HL-60/S4 treated with phorbol 12-myristate 13-acetate at 8.2 ng/mL for 4 days and 3 days (cell line): ENCODE data around the gene ZNF117.
"Not testable (repeated sequence)": the region's sequence is repeated elsewhere in the genome, so short reads cannot be mapped to it uniquely, and the experiment has no call there.

Experiments used
- in situ Hi-C: fragments of 300-500 bp; cut with MboI; formaldehyde crosslinking; loops from 2 replicates; pipeline ENCODE4 v1.15.0; 2022; ENCODE audit warnings: low sequenced_read_pairs

ZNF117 gene

DNA sequence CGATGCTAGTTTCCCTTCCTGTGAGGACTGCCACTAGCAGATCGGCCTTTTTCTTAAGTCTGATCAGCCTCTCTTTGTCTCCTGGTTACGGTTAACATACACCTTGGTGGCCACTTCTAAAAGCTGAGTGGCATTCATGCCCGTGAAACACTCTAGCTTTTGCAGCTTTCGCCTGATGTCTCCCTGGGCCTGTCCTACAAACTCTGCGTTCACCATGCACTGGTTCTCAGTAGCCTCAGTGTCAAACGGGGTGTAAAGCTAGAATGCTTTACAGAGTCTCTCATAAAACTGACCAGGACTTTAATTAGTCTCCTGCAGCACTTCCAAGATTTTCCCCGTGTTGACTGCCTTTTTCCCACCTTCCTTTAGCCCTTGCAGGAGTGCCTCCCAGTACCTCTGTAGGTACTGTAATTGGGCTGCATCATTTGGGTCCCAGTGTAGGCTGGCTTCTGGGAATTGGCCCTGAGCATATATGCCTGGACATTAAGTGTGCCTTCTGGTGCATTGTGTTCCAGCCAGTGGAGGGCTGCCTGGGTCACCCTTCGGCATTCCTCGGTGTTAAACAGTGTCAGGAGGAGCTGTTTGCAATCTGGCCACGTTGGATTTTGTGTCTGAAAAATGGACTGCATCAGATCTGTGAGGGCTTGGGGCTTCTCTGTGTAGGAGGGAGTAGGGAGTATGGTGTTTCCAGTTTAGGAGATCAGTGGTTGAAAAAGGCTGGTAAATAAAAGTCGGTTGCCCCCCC lies 6.5 kb upstream of the ZNF117 start:
- in situ Hi-C loops, result no loop called here

DNA sequence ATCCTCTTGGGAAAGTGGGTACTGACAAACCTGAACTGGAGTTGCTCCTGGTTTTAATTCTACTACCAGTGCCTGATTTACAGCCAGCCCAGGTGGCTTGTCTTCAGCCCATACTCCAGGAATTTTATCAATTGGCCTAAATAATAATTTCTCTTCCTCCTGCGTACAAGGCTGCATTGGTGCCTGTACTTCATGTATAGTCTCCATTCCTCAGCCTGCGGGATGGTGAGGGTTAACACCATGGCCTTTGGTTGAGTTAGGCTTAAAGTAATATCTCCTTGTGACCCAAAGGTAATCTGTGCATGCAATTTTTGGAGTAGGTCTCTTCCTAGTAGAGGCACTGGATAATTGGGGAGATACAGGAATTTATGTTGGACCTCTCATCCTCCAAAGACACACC lies 5.5 kb upstream of the ZNF117 start:
- in situ Hi-C loops, result no loop called here

GRCh38 chr7:64993901-64994300 lies 3.1 kb upstream of the ZNF117 start:
- in situ Hi-C loops, result no loop called here

DNA sequence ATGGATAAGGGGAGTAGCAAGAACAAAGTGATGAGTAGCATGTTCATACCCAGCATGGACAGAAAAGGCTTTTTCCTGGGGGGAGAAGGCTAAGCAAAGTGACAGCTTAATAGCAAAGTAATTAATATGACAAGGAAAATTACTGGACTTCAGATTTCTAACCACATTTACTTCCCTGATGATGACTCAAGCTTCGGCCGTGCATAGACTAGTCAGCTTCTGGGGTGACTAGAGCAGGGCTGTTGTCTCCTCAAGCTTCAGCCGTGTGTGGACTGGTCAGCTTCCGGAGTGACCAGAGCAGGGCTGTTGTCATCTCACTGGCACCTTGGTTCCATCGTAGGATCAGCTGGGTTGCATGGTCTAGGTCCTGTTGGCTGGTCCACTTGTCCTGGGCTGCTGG lies 2.1 kb upstream of the ZNF117 start:
- in situ Hi-C loops, result no loop called here

GRCh38 chr7:64990216-64990615 lies 620 bp downstream of the ZNF117 start:
- in situ Hi-C loops, result no loop called here

DNA sequence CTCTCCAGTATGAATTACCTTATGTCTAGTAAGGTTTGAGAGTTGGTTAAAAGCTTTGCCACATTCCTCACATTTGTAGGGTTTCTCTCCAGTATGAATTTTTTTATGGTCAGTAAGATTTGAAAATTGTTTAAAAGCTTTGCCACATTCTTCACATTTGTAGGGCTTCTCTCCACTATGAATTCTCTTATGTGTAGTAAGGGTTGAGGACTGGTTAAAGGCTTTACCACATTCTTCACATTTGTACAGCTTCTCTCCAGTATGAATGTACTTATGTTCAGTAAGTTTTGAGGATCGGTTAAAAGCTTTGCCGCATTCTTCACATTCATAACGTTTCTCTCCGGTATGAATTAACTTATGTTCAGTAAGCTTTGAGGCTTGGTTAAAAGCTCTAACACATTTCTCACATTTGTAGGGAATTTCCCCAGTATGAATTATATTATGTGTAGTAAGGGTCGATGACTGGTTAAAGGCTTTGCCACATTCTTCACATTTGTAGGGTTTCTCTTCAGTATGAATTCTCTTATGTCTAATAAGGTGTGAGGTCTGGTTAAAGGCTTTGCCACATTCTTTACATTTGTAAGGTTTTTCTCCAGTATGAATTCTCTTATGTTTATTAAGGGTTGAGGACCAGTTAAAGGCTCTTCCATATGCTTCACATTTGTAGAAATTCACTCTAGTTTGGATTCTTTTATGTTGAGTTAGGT lies 12.2 kb downstream of the ZNF117 start:
- in situ Hi-C loops, result no loop called here

DNA sequence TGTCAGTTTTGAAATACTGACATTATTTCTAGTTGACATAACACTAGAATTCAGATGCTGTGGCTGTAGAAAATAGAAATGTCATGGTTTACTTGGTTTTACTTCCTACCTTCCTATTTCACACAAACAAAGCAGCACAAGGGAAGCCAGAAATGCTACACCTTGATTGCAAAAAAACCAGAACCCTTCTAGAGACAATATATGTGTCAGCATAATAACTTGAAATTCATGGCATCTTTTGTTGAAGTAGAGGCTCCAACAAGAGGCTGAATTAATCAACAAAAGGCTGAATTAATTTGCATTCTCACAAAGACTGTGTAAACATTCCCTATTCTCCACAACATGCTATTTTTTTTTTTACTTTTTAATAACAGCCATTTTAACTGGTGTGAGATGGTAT lies 25.2 kb downstream of the ZNF117 start:
- in situ Hi-C loops, result no loop called here

GRCh38 chr7:64959072-64959747 lies 31.6 kb downstream of the ZNF117 start:
- in situ Hi-C loops, result no loop called here

GRCh38 chr7:64951250-64951848 lies 39.5 kb downstream of the ZNF117 start:
- in situ Hi-C loops, result no loop called here

DNA sequence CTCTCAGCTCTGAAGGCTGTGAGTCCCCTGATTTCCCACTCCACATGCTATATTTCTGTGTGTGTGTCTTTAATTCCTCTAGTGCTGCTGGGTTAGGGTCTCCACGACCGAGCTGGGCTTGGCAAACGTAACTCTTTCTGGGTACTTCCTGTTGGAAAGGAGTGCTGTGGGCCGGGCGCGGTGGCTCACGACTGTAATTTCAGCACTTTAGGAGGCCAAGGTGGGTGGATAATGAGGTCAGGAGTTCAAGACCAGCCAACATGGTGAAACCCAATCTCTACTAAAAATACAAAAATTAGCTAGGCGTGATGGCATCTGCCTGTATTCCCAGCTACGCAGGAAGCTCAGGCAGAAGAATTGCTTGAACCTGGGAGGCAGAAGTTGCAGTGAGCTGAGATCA lies 40.2 kb downstream of the ZNF117 start:
- in situ Hi-C loops, result not testable (repeated sequence)

DNA sequence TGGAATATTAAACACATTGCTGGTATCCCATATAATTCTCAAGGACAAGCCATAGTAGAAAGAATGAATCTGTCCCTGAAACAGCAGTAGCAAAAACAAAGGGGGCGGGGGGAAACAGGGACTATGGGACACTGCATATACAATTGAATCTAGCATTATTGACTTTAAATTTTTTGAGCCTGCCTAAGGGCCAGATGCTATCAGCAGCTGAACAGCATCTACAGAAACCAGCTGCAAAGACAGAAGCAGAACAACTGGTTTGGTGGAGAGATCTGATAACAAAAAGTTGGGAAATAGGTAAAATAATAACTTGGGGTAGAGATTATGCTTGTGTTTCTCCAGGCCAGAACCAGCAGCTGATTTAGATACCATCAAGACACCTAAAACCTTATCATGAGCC lies 42.1 kb downstream of the ZNF117 start:
- in situ Hi-C loops, result not testable (repeated sequence)

DNA sequence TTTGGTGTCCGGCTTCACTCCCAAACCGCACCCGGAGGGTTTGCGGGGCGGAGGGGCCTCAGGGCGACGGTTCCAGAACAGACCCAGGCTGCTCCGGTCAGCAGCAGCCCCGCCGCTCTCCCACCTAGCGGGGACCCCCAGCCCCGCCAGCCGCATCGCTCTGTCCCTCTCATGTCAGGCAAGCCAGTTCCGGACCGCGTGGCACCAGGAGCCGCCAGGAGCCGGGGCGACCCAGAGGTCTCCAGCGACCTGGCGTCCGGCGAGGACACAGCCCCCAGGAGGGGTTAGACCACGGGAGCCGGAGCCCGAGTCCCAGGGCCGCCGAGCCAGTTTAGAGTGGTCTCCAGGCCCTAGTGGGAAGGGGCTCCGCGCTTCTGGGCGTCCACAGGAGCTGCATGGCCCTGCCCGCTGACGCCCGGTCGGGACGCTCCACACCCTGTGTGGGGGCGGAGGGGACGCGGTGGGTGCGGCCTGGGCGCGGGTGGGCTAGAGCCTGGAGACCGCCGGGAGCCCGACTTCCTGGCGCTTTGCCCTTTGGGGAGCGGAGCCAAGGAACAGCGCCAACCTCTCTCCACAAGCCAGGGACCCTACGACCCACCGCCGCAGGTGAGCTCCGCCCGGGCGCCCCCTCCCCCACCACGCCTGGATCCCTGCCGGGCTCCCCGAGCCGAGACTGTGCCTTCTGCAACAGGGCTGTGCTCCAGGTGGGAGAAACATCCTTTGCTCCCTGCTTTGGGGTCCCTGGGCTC lies 43.4 kb downstream of the ZNF117 start:
- in situ Hi-C loops, result no loop called here

DNA sequence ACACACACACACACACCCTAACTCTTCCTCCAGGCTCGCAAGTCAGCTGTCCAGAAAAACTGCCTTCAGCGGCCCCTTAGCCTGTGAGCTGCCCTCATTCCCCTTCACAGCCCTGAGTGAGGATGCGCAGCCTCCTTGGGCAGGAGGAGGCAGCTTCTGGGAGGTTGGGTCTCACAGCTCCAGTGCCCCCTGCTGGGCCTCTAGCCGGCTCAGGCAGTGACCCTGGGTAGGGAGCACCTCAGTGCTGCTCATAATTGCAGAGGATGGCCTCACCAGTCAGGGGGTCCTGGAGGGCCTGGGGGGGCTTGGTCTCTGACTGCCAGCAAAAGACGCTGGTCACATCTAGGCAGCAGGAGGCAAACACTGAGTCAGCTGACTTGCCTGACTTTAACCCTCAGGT lies 44.1 kb downstream of the ZNF117 start:
- in situ Hi-C loops, result no loop called here

DNA sequence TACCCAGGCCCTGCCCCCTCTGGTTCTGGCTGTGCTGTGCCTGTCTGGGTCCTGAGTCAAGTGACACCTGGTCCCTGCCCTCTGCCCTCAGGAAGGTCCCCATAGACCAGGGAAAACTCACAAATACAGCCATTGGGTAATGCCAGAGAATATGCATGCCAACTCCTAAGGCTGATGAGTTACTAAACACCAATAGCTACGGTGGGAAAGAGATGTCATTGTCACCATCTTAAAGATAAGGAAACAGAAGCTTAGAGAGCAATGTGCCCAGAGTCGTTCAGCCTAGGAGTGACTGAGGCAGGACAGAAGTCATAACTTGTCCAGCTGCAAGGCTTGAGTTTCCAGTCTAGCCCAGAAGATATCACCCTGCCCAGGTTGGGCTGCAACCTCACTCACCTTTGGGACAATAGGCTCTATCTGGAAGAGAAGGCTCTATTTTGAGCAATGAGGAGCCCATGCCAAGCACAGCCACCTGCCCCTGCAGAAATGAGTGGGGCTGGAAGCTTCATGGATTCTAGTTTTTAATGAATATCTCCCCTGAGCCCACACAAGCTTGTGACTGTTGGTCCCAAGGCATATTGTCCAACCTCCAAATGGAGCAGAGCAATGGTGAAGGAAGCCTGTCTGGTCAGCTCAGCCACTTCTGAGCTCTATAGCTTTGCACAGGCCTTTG lies 45.2 kb downstream of the ZNF117 start:
- in situ Hi-C loops, result no loop called here

- in situ Hi-C loops, result not testable (repeated sequence)
Observed at GRCh38 chr7:64944667-64945502, 46.0 kb downstream of the ZNF117 start.

DNA sequence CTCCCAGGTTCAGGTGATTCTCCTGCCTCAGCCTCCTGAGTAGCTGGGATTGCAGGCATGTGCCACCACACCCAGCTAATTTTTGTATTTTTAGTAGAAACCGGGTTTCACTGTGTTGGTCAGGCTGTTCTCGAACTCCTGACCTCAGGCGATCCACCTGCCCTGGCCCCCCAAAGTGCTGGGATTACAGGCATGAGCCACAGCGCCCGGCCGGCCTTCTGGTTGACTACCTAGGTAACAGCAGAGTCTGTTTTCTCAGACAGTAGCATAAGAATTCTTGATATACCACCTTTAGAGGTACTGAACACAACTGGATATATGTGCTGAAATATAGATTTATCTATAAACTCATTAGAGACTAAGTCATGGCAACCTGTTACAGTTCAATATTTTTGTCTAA lies 50.8 kb downstream of the ZNF117 start:
- in situ Hi-C loops, result not testable (repeated sequence)

- in situ Hi-C loops, result no loop called here
Observed at GRCh38 chr7:64938540-64938939, 52.3 kb downstream of the ZNF117 start.

- in situ Hi-C loops, result no loop called here
Observed at GRCh38 chr7:64934478-64934877, 56.4 kb downstream of the ZNF117 start.
